WERI-Rb-1 (cell line): ENCODE results near the gene GUCY1A2.

ENCODE experiments used
- DNase-seq: peaks from one replicate; pipeline ENCODE4 v3.0.0-alpha.2; 2020
- H3K27ac ChIP-seq: fragments of 250-450 bp; sonication (Bioruptor Pico); 2 replicates; pipeline ENCODE4 v1.5.1; 2020; ENCODE audit warnings: mild to moderate bottlenecking, moderate library complexity
- H3K27me3 ChIP-seq: fragments of 250-450 bp; sonication (Bioruptor Pico); 2 replicates; pipeline ENCODE4 v1.5.1; 2021; ENCODE audit warnings: mild to moderate bottlenecking, low read depth, moderate library complexity; ENCODE audit not compliant: insufficient read depth, severe bottlenecking
- H3K36me3 ChIP-seq: fragments of 250-450 bp; sonication (Bioruptor Pico); 2 replicates; pipeline ENCODE4 v1.5.1; 2020; ENCODE audit warnings: mild to moderate bottlenecking, moderate library complexity
- H3K4me3 ChIP-seq: 2 replicates; pipeline ENCODE4 v1.5.1; 2011; ENCODE audit warnings: low read depth, mild to moderate bottlenecking, control low read depth, low read length
- H3K9me3 ChIP-seq: fragments of 250-450 bp; sonication (Bioruptor Pico); 2 replicates; pipeline ENCODE4 v1.5.1; 2021; ENCODE audit warnings: mild to moderate bottlenecking, moderate library complexity; ENCODE audit not compliant: severe bottlenecking
- CTCF ChIP-seq: IDR thresholded peaks from 2 replicates; pipeline ENCODE4 v1.5.1; 2011; ENCODE audit warnings: low read depth, mild to moderate bottlenecking, control low read depth, inconsistent platforms, low read length

Gene GUCY1A2

GRCh38 chr11:106875013-106875412, 143.3 kb downstream of the GUCY1A2 start:
- no peak overlapping the region for H3K4me3 ChIP-seq
- H3K27ac ChIP-seq = no peak overlapping the region
- H3K36me3 ChIP-seq = no peaks in the 10 kb centered on the region
- DNase-seq = no peak
- H3K27me3 ChIP-seq = no peaks in the 10 kb centered on the region
- H3K9me3 ChIP-seq = no peaks in the 10 kb centered on the region
- no peak for TF ChIP-seq CTCF

- no peak overlapping the region for H3K27ac ChIP-seq
- no peaks in the 10 kb centered on the region for H3K27me3 ChIP-seq
- no peak for TF ChIP-seq CTCF
- no peak overlapping the region for H3K4me3 ChIP-seq
- no peaks in the 10 kb centered on the region for H3K36me3 ChIP-seq
- DNase-seq = no peak
- H3K9me3 ChIP-seq = no peaks in the 10 kb centered on the region
Measured at GRCh38 chr11:106872246-106872645, 146.0 kb downstream of the GUCY1A2 start.

- Histone ChIP-seq H3K4me3 (no peak overlapping the region), H3K27ac (no peak overlapping the region), H3K27me3 (no peaks in the 10 kb centered on the region), H3K36me3 (no peaks in the 10 kb centered on the region), H3K9me3 (no peaks in the 10 kb centered on the region)
- DNase-seq = no peak
- TF ChIP-seq CTCF = no peak
Measured at GRCh38 chr11:106858200-106858599, 160.1 kb downstream of the GUCY1A2 start.

- no peak overlapping the region for H3K27ac ChIP-seq
- H3K36me3 ChIP-seq = no peaks in the 10 kb centered on the region
- no peak overlapping the region for H3K4me3 ChIP-seq
- DNase-seq = no peak
- H3K27me3 ChIP-seq = no peaks in the 10 kb centered on the region
- H3K9me3 ChIP-seq = no peaks in the 10 kb centered on the region
- TF ChIP-seq CTCF = no peak
Measured at GRCh38 chr11:106856566-106856965, 161.7 kb downstream of the GUCY1A2 start.

GRCh38 chr11:106854429-106854828, 163.8 kb downstream of the GUCY1A2 start:
- no peak for TF ChIP-seq CTCF
- no peak overlapping the region for H3K27ac ChIP-seq
- DNase-seq = no peak
- no peaks in the 10 kb centered on the region for H3K27me3 ChIP-seq
- no peaks in the 10 kb centered on the region for H3K36me3 ChIP-seq
- no peaks in the 10 kb centered on the region for H3K9me3 ChIP-seq
- H3K4me3 ChIP-seq = no peak overlapping the region

- no peak for DNase-seq
- H3K9me3 ChIP-seq = no peaks in the 10 kb centered on the region
- H3K4me3 ChIP-seq = no peak overlapping the region
- no peaks in the 10 kb centered on the region for H3K36me3 ChIP-seq
- no peaks in the 10 kb centered on the region for H3K27me3 ChIP-seq
- no peak overlapping the region for H3K27ac ChIP-seq
- TF ChIP-seq CTCF = no peak
Measured at GRCh38 chr11:106853850-106854401, 164.3 kb downstream of the GUCY1A2 start.
